ENCODE data around the gene PIP4P1. TPM values are rescaled to one million over a fixed set of nuclear protein-coding genes. Genes with fewer than 3 reads are reported as not detected.

Gene PIP4P1
- total RNA-seq, 5 donors from 2014 or later (not counting 1 experiment from before 2014, with no cell fraction given) = 54.2 to 72.8 (median 57.5) TPM

GRCh38 chr14:20492486-20492885, 31.3 kb upstream of the PIP4P1 start:
- DNase-seq (no peak), ATAC-seq (replicated peaks in 1 of 4) (no peak)
- Histone ChIP-seq H3K4me1 (ENCODE audit: control insufficient read depth in 1 of 2, extremely low read depth in 1 of 2, insufficient read depth in 2 of 2, low read length in 2 of 2) (peaks cover 31 to 49% of the 10 kb centered on the region in 2 experiments), H3K9me3 (no peaks in the 10 kb centered on the region), H3K27ac (ENCODE audit: low read length) (no peak overlapping the region), H3K4me3 (ENCODE audit: control insufficient read depth in 1 of 2, extremely low read depth in 1 of 2, low read length in 1 of 2) (no peak overlapping the region), H3K36me3 (ENCODE audit: control insufficient read depth in 2 of 2, extremely low read depth in 1 of 2, insufficient read depth in 1 of 2, low read length in 1 of 2) (no peaks in the 10 kb centered on the region), H3K27me3 (replicated peaks in 1 of 2; ENCODE audit: control insufficient read depth in 2 of 2, extremely low read depth in 1 of 2, insufficient read depth in 2 of 2, low read length in 1 of 2) (no peaks in the 10 kb centered on the region)
- Mint-ChIP-seq H3K27ac (peak overlapping the region in 1 of 2 donors; percentile 27), H3K4me1 (peaks cover 56 to 69% (median 64%) of the 10 kb centered on the region in 3 donors), H3K4me3 (no peak overlapping the region), H3K36me3 (no peaks in the 10 kb centered on the region), H3K27me3 (no peaks in the 10 kb centered on the region), H3K9me3 (no peaks in the 10 kb centered on the region)
- POLR2A ChIA-PET = no interaction called here
- CTCF ChIA-PET = interaction anchor here in 1 of 2 donors (0.9 kb wide), 1 partner anchor 77 kb away, joined by 3 read pairs; no protein-coding TSS in a partner anchor
- 100% methylated on average over 2 of the region's 4 CpGs for WGBS (ENCODE audit: insufficient coverage)

GRCh38 chr14:20490563-20490962, 29.3 kb upstream of the PIP4P1 start:
- Mint-ChIP-seq H3K27me3 (no peaks in the 10 kb centered on the region), H3K4me1 (peaks cover 63 to 75% (median 73%) of the 10 kb centered on the region in 3 donors), H3K27ac (peak overlapping the region; percentile 89 to 93), H3K4me3 (peak overlapping the region in 1 of 3 donors; percentile 72), H3K9me3 (peaks cover 0 to 4% (median 0%) of the 10 kb centered on the region in 3 donors), H3K36me3 (no peaks in the 10 kb centered on the region)
- DNase-seq (no peak), ATAC-seq (replicated peaks in 1 of 4) (no peak)
- CTCF ChIA-PET = no interaction called here
- peak overlapping the region in 1 of 2 donors; percentile 15 for H3K4me3 ChIP-seq (ENCODE audit: control insufficient read depth in 1 of 2, extremely low read depth in 1 of 2, low read length in 1 of 2)
- no peaks in the 10 kb centered on the region for H3K36me3 ChIP-seq (ENCODE audit: control insufficient read depth in 2 of 2, extremely low read depth in 1 of 2, insufficient read depth in 1 of 2, low read length in 1 of 2)
- H3K4me1 ChIP-seq (ENCODE audit: control insufficient read depth in 1 of 2, extremely low read depth in 1 of 2, insufficient read depth in 2 of 2, low read length in 2 of 2) = peaks cover 46 to 59% of the 10 kb centered on the region in 2 experiments
- WGBS (ENCODE audit: insufficient coverage) = 63% methylated on average over 4 of the region's 6 CpGs
- H3K9me3 ChIP-seq = no peaks in the 10 kb centered on the region
- H3K27ac ChIP-seq (ENCODE audit: low read length) = peak overlapping the region; percentile 59
- POLR2A ChIA-PET = no interaction called here
- no peaks in the 10 kb centered on the region for H3K27me3 ChIP-seq (replicated peaks in 1 of 2; ENCODE audit: control insufficient read depth in 2 of 2, extremely low read depth in 1 of 2, insufficient read depth in 2 of 2, low read length in 1 of 2)

DNA sequence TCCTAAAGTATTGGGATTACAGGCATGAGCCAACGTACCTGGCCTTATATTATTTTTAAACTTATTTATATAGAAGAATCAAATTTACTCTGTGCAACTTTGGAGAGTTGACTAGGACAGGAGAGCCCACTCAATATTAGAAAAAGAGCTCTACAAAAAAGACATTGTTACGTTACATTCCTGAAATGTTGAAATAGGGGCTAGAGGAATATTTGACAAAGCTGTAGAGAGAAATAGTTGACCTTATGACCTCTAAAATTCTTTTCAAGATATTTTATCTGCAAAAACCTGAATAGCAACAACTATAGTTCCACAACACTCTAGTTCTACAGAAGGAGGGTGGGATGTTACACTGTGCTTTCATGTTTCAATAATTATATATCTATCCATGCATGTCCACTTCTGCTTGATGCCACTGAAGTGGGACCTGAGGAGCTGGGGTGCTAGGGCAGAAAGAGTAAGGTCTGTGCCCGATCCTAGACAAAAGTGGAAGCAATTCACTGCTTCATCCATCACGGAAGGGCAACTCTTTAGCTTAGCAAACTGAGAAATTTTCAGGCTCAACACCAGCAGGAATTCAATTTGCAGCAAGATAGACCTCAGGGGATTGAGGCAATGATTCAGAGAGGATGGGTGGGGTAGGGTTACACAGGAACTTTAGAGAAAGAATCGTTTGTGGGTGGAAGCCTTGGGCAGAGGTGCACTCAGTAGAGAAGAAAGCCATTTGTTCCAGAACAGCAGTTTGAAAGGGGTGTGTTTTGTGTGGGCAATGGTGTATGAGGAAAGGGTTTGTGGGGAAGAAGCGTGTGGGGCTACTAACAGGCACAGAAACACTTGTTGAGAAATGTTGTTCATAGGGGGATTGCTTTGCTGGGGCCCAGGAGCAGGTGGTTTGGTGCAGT, 28.1 kb upstream of the PIP4P1 start:
- Mint-ChIP-seq H3K27me3 (no peaks in the 10 kb centered on the region), H3K36me3 (no peaks in the 10 kb centered on the region), H3K4me3 (peak overlapping the region; percentile 55 to 72 (median 59)), H3K4me1 (peaks cover 61 to 79% (median 75%) of the 10 kb centered on the region in 3 donors), H3K27ac (peak overlapping the region; percentile 93), H3K9me3 (peaks cover 0 to 8% (median 0%) of the 10 kb centered on the region in 3 donors)
- H3K4me1 ChIP-seq (ENCODE audit: control insufficient read depth in 1 of 2, extremely low read depth in 1 of 2, insufficient read depth in 2 of 2, low read length in 2 of 2) = peaks cover 46 to 55% of the 10 kb centered on the region in 2 experiments
- H3K27me3 ChIP-seq (replicated peaks in 1 of 2; ENCODE audit: control insufficient read depth in 2 of 2, extremely low read depth in 1 of 2, insufficient read depth in 2 of 2, low read length in 1 of 2) = no peaks in the 10 kb centered on the region
- ATAC-seq (replicated peaks in 1 of 4) (peak; percentile 84 to 99 (median 93)), DNase-seq (peak in 3 of 35 experiments; percentile 5 to 30 (median 10))
- no peak overlapping the region for H3K4me3 ChIP-seq (ENCODE audit: control insufficient read depth in 1 of 2, extremely low read depth in 1 of 2, low read length in 1 of 2)
- ChIA-PET POLR2A (interaction anchor here in 1 of 2 donors (0.5 kb wide), 1 partner anchor 95 kb away, joined by 3 read pairs; no protein-coding TSS in a partner anchor), CTCF (interaction anchor here in 1 of 2 donors (0.6 kb wide), 1 partner anchor 28 kb away, joined by 6 read pairs; no protein-coding TSS in a partner anchor)
- H3K27ac ChIP-seq (ENCODE audit: low read length) = peak overlapping the region; percentile 59
- H3K36me3 ChIP-seq (ENCODE audit: control insufficient read depth in 2 of 2, extremely low read depth in 1 of 2, insufficient read depth in 1 of 2, low read length in 1 of 2) = no peaks in the 10 kb centered on the region
- WGBS (ENCODE audit: insufficient coverage) = 30% methylated on average over 3 of the region's 6 CpGs
- no peaks in the 10 kb centered on the region for H3K9me3 ChIP-seq

- H3K36me3 ChIP-seq (ENCODE audit: control insufficient read depth in 2 of 2, extremely low read depth in 1 of 2, insufficient read depth in 1 of 2, low read length in 1 of 2) = no peaks in the 10 kb centered on the region
- DNase-seq (no peak), ATAC-seq (replicated peaks in 1 of 4) (no peak)
- Mint-ChIP-seq H3K4me3 (peak overlapping the region in 2 of 3 donors; percentile 35 to 61), H3K27ac (peak overlapping the region; percentile 79 to 86), H3K36me3 (no peaks in the 10 kb centered on the region), H3K4me1 (peaks cover 71 to 89% (median 82%) of the 10 kb centered on the region in 3 donors), H3K9me3 (peaks cover 0 to 8% (median 0%) of the 10 kb centered on the region in 3 donors), H3K27me3 (no peaks in the 10 kb centered on the region)
- CTCF ChIA-PET = interaction anchor here (0.6 to 1.1 kb wide), 4 partner anchors 19 to 41 kb away, joined by 3 to 4 read pairs (median 4); no protein-coding TSS in a partner anchor
- POLR2A ChIA-PET = no interaction called here
- H3K4me1 ChIP-seq (ENCODE audit: control insufficient read depth in 1 of 2, extremely low read depth in 1 of 2, insufficient read depth in 2 of 2, low read length in 2 of 2) = peaks cover 46 to 55% of the 10 kb centered on the region in 2 experiments
- no peaks in the 10 kb centered on the region for H3K9me3 ChIP-seq
- no peaks in the 10 kb centered on the region for H3K27me3 ChIP-seq (replicated peaks in 1 of 2; ENCODE audit: control insufficient read depth in 2 of 2, extremely low read depth in 1 of 2, insufficient read depth in 2 of 2, low read length in 1 of 2)
- H3K27ac ChIP-seq (ENCODE audit: low read length) = peak overlapping the region; percentile 46
- H3K4me3 ChIP-seq (ENCODE audit: control insufficient read depth in 1 of 2, extremely low read depth in 1 of 2, low read length in 1 of 2) = no peak overlapping the region
Observed at GRCh38 chr14:20487396-20487725, 26.1 kb upstream of the PIP4P1 start.

DNA sequence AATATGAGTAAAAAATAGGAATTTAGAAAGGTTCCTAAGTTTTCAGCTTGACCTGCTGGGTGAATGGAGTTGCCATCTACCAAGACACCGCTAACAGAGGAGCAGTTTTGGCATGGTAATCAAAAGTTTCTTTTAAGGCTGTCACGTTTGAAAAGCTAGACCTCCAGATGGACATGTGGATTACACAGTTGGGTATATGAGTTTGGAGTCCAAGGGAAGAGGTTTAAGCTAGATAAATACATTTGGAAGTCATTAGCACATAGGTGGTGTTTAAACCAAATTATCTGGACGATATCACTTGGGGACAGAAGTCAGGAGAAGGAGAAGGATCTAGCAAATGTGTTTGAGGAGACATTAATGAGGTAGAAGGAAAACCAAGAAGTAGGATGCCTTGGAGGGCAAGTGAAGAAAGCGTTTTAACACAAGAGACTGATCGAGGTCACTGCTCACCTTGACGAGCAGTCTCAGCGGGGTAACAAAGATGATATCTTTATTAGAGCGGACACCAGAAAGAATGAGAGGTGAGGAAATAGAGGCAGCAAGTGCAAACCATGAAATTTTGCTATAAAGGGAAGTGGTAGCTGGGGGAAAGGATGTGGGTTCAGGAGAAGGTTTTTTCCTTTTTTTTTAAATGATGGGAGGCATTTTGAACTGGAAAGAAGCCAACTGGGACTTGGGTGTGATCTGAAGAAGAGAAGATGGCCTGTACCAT, 25.6 kb upstream of the PIP4P1 start:
- H3K36me3 ChIP-seq (ENCODE audit: control insufficient read depth in 2 of 2, extremely low read depth in 1 of 2, insufficient read depth in 1 of 2, low read length in 1 of 2) = no peaks in the 10 kb centered on the region
- peak overlapping the region in 2 of 3 donors; percentile 25 to 61 for H3K4me3 Mint-ChIP-seq
- no peaks in the 10 kb centered on the region for H3K27me3 Mint-ChIP-seq
- WGBS (ENCODE audit: insufficient coverage) = 41% methylated on average over 8 of the region's 8 CpGs
- H3K27me3 ChIP-seq (replicated peaks in 1 of 2; ENCODE audit: control insufficient read depth in 2 of 2, extremely low read depth in 1 of 2, insufficient read depth in 2 of 2, low read length in 1 of 2) = no peaks in the 10 kb centered on the region
- H3K4me3 ChIP-seq (ENCODE audit: control insufficient read depth in 1 of 2, extremely low read depth in 1 of 2, low read length in 1 of 2) = no peak overlapping the region
- peak in 1 of 35 experiments; percentile 30 for DNase-seq
- peak overlapping the region; percentile 46 for H3K27ac ChIP-seq (ENCODE audit: low read length)
- no peaks in the 10 kb centered on the region for H3K9me3 ChIP-seq
- H3K36me3 Mint-ChIP-seq = no peaks in the 10 kb centered on the region
- ChIA-PET CTCF (interaction anchor here (0.6 to 1.4 kb wide), 5 partner anchors 19 to 42 kb away, joined by 3 to 4 read pairs (median 3); partner anchors contain the start of gene PIP4P1 (in 1 of the 2)), POLR2A (no interaction called here)
- peak overlapping the region; percentile 79 to 86 for H3K27ac Mint-ChIP-seq
- ATAC-seq (replicated peaks in 1 of 4) = peak in 1 of 4 experiments; percentile 21
- peaks cover 46 to 51% of the 10 kb centered on the region in 2 experiments for H3K4me1 ChIP-seq (ENCODE audit: control insufficient read depth in 1 of 2, extremely low read depth in 1 of 2, insufficient read depth in 2 of 2, low read length in 2 of 2)
- H3K9me3 Mint-ChIP-seq = peaks cover 0 to 8% (median 0%) of the 10 kb centered on the region in 3 donors
- peaks cover 76 to 93% (median 84%) of the 10 kb centered on the region in 3 donors for H3K4me1 Mint-ChIP-seq

DNA sequence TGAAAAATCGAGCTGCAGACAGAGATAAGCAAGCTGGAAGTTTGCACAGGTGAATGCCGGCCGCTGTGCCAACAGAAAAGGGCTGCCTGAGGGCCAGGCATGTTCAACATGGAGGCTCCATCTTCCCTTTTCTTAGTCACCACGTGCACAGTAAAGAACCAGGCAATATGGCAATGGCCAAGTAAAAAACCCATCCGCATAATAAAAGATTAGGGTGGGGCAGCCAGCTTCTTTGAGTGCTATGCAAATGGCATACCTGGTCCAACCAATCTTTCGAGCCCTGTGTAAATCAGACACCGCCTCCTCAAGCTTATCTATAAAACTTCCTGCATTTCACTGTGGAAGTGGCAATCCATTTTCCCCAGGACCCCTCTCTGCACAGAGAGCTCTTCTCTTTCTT, 24.7 kb upstream of the PIP4P1 start:
- H3K27ac Mint-ChIP-seq = peak overlapping the region in 1 of 2 donors; percentile 70
- POLR2A ChIA-PET = interaction anchor here in 1 of 2 donors (0.7 kb wide), 1 partner anchor 136 kb away, joined by 4 read pairs; no protein-coding TSS in a partner anchor
- WGBS (ENCODE audit: insufficient coverage) = 72% methylated on average over 6 of the region's 7 CpGs
- H3K9me3 ChIP-seq = no peaks in the 10 kb centered on the region
- H3K4me3 Mint-ChIP-seq = no peak overlapping the region
- H3K27me3 ChIP-seq (replicated peaks in 1 of 2; ENCODE audit: control insufficient read depth in 2 of 2, extremely low read depth in 1 of 2, insufficient read depth in 2 of 2, low read length in 1 of 2) = no peaks in the 10 kb centered on the region
- CTCF ChIA-PET = interaction anchor here (0.5 to 1.4 kb wide), 2 partner anchors 25 to 874 kb away, joined by 3 read pairs; partner anchors contain the start of gene PIP4P1 (in 1 of the 2)
- H3K4me1 ChIP-seq (ENCODE audit: control insufficient read depth in 1 of 2, extremely low read depth in 1 of 2, insufficient read depth in 2 of 2, low read length in 2 of 2) = peaks cover 41 to 44% of the 10 kb centered on the region in 2 experiments
- no peak overlapping the region for H3K4me3 ChIP-seq (ENCODE audit: control insufficient read depth in 1 of 2, extremely low read depth in 1 of 2, low read length in 1 of 2)
- ATAC-seq (replicated peaks in 1 of 4) (no peak), DNase-seq (no peak)
- H3K9me3 Mint-ChIP-seq = peaks cover 0 to 8% (median 0%) of the 10 kb centered on the region in 3 donors
- no peaks in the 10 kb centered on the region for H3K36me3 ChIP-seq (ENCODE audit: control insufficient read depth in 2 of 2, extremely low read depth in 1 of 2, insufficient read depth in 1 of 2, low read length in 1 of 2)
- no peaks in the 10 kb centered on the region for H3K27me3 Mint-ChIP-seq
- no peaks in the 10 kb centered on the region for H3K36me3 Mint-ChIP-seq
- no peak overlapping the region for H3K27ac ChIP-seq (ENCODE audit: low read length)
- H3K4me1 Mint-ChIP-seq = peaks cover 74 to 93% (median 84%) of the 10 kb centered on the region in 3 donors

Measured in T-cell (primary cell).